GM10248 (cell line): ENCODE data around the gene NUP205.

Experiments
- CTCF ChIA-PET: fragments of 300-600 bp; sonication (Branson Sonifier 250); formaldehyde crosslinking; extraction: SDS; loops from one replicate; lab custom pipeline; 2021; ENCODE audit warnings: antibody characterized with exemption; lab: Yijun Ruan, JAX
- POLR2A ChIA-PET: fragments of 350-650 bp; sonication (Branson Sonifier 250); formaldehyde crosslinking; extraction: SDS; loops from one replicate; lab custom pipeline; 2020; ENCODE audit warnings: antibody characterized with exemption; lab: Yijun Ruan, JAX
- DNase-seq: peaks from one replicate; pipeline ENCODE4 v3.0.0; 2012; ENCODE audit errors: extremely low spot score
- TF ChIP-seq, protein P1 (sequence below): IDR thresholded peaks from 2 replicates; pipeline ENCODE4 v1.5.1; 2012; ENCODE audit warnings: mild to moderate bottlenecking, low read depth; ENCODE audit errors: extremely low read depth, missing control alignments, control extremely low read depth

Gene NUP205

DNA sequence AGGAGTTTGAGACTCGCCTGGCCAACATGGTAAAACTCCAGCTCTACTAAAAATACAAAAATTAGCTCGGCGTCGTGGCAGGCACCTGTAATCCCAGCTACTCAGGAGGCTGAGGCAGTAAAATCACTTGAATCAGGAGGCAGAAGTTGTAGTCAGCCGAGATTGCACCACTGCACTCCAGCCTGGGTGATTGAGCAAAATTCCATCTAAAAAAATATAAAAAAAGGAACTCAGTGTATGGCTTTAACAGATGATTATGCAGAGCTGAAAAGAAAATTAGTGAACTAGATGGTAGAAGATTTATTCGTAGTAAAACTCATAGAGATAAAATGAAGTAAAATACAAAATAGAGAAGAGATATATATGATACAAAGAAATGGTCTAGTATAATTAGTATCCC, 35.2 kb upstream of the NUP205 start:
- no peak for DNase-seq
- POLR2A ChIA-PET: no interaction called here
- TF ChIP-seq, protein P1, sequence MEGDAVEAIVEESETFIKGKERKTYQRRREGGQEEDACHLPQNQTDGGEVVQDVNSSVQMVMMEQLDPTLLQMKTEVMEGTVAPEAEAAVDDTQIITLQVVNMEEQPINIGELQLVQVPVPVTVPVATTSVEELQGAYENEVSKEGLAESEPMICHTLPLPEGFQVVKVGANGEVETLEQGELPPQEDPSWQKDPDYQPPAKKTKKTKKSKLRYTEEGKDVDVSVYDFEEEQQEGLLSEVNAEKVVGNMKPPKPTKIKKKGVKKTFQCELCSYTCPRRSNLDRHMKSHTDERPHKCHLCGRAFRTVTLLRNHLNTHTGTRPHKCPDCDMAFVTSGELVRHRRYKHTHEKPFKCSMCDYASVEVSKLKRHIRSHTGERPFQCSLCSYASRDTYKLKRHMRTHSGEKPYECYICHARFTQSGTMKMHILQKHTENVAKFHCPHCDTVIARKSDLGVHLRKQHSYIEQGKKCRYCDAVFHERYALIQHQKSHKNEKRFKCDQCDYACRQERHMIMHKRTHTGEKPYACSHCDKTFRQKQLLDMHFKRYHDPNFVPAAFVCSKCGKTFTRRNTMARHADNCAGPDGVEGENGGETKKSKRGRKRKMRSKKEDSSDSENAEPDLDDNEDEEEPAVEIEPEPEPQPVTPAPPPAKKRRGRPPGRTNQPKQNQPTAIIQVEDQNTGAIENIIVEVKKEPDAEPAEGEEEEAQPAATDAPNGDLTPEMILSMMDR: no peak
- CTCF ChIA-PET: interaction anchor here (0.9 to 1.5 kb wide), 3 partner anchors 11 to 248 kb away, joined by 3 to 4 read pairs (median 3); no protein-coding TSS in a partner anchor

DNA sequence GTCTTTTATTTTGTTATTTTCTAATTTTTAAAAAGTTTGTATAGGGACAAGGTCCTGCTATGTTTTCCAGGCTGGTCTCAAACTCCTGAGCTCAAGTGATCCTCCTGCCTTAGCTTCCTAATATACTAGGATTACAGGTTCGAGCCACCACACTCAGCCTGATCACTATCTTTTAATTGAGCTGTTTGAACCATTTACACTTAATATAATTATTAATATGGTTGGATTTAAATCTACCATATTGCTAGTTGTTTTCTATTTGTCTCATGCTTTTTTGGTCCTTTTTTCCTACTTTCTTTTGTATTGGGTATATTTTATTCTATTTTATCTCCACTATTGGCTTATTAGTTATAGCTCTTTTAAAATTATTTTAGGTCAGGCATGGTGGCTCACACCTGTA, 34.6 kb upstream of the NUP205 start:
- CTCF ChIA-PET: interaction anchor here (0.9 to 1.5 kb wide), 6 partner anchors 12 to 249 kb away, joined by 3 to 4 read pairs (median 4); no protein-coding TSS in a partner anchor
- POLR2A ChIA-PET: no interaction called here
- no peak for DNase-seq
- TF ChIP-seq, protein P1: no peak

DNA sequence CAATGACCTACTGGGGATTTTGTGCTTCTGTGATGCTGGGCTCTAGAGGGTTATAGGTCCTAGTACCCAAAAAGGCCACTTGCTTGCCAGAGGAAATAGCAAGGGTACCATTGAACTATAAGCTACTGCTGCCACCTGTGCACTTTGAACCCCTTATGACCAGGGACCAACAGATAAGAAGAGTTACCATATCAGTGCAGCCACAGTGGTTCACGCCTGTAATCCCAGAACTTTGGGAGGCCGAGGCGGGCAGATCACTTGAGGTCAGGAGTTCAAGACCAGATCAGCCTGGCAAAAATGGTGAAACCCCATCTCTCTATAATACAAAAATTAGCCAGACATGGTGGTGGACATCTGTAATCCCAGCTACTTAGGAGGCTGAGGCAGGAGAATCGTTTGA, 32.3 kb upstream of the NUP205 start:
- ChIA-PET POLR2A (no interaction called here), CTCF (interaction anchor here (0.8 to 1.7 kb wide), 4 partner anchors 10 to 71 kb away, joined by 3 to 4 read pairs (median 3); no protein-coding TSS in a partner anchor)
- DNase-seq: no peak
- TF ChIP-seq, protein P1: no peak

DNA sequence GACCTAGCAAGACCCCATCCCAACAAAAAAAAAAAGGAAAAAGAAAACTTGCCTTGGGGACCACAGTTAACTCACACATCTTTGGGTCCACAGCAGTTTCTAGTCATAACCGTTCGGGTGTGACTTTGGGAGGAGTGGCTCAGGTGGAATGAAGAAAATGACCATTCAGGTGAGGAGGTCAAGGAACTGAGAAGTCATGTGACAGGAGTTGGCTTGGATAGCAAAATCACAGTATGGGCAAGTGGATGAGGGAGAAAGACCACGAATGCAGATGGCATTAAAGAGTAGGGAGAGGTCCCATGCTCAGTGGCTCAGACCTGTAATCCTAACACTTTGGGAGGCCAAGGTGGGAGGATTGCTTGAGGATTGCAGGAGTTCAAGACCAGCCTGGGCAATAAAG, 30.7 kb upstream of the NUP205 start:
- CTCF ChIA-PET: interaction anchor here (1.7 to 2.0 kb wide), 2 partner anchors 10 to 253 kb away, joined by 4 read pairs; no protein-coding TSS in a partner anchor
- DNase-seq: no peak
- POLR2A ChIA-PET: no interaction called here
- TF ChIP-seq, protein P1: no peak

DNA sequence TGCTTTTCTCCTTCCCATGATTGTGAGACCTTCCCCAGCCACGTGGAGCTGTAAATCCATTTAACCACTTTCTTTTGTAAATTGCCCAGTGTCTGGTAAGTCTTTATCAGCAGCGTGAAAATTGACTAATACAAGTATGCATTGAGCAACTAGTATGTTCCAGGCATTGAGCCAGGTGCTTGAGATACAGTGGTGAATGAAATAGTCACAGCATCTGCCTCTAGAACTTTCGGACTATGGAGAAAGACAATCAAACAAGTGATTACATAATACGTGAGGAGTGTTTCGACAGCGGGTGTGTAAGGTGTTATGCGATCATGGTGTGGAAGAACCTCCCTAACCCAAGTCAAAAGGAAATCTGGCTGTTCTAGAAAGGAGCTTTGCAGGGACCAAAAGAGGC, 21.6 kb upstream of the NUP205 start:
- ChIA-PET CTCF (interaction anchor here (1.0 kb wide), 1 partner anchor 11 kb away, joined by 3 read pairs; no protein-coding TSS in a partner anchor), POLR2A (no interaction called here)
- DNase-seq: no peak
- TF ChIP-seq, protein P1: no peak

DNA sequence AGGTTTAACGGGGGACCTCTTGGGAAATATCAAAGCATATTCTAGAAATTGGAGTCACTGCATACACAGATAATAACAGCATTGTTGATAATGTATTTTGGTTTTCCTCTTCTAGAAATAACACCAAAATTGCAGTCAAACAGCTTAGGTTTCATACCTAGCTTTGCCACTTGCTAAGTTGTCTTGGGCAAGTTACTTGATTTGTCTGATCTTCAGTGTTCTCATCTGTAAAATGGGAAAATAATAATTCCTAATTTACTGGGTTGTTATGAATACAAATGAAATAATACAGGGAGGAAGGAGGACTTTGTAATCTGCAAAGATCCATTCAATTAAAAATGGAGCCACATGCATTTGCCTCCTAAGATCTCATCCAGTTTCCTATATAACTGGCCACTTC, 20.3 kb upstream of the NUP205 start:
- TF ChIP-seq, protein P1: no peak
- no peak for DNase-seq
- ChIA-PET CTCF (interaction anchor here (1.3 to 2.1 kb wide), 2 partner anchors 9 to 14 kb away, joined by 4 to 8 read pairs; no protein-coding TSS in a partner anchor), POLR2A (no interaction called here)

DNA sequence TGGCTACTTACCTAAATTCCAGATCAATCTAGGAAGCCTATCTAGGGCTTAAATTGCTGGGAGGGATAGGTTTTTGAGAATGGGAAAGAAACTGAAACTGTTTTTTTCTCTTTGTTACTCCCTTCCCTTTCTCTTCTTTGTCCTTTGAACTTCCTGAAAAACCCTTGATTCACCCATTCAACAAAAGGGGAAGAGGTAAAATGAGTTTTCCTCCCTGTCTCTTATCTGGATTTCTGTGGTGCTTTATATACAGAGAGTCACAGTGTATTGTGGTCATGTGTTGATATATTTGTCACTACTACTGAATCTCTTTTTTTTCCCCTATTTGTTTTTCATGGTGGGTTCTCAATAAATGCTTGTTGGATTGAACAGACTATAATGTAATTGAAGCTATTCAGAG, 19.8 kb upstream of the NUP205 start:
- POLR2A ChIA-PET: no interaction called here
- CTCF ChIA-PET: interaction anchor here (1.3 to 2.1 kb wide), 2 partner anchors 10 to 13 kb away, joined by 4 to 8 read pairs; no protein-coding TSS in a partner anchor
- DNase-seq: no peak

More for the DNA sequence above, 19.8 kb upstream of the NUP205 start:
- TF ChIP-seq, protein P1: no peak
